Measurements from ENCODE around the gene PRPF19. TPM values are rescaled to one million over a fixed set of nuclear protein-coding genes. Genes with fewer than 3 reads are reported as not detected.

The PRPF19 gene
- total RNA-seq, 2 experiments from 2014 or later, result 199 to 204 TPM

GRCh38 chr11:60842668-60843600, 63.5 kb downstream of the PRPF19 start:
- ChIA-PET POLR2A (interaction anchor here (0.6 to 1.4 kb wide), 3 partner anchors 9 to 321 kb away, joined by 3 to 7 read pairs (median 3); no protein-coding TSS in a partner anchor), CTCF (interaction anchor here (0.8 to 1.4 kb wide), 4 partner anchors 12 to 61 kb away, joined by 3 to 9 read pairs (median 4); no protein-coding TSS in a partner anchor)

- ChIA-PET POLR2A (interaction anchor here (0.6 to 1.4 kb wide), 3 partner anchors 9 to 322 kb away, joined by 3 to 7 read pairs (median 3); no protein-coding TSS in a partner anchor), CTCF (interaction anchor here (0.8 to 1.4 kb wide), 2 partner anchors 11 to 62 kb away, joined by 3 to 9 read pairs; no protein-coding TSS in a partner anchor)
These were observed 64.4 kb downstream of the PRPF19 start, which contains the start of gene CCDC86 for GRCh38 chr11:60841797-60842667. CCDC86 (plus strand) TSS chr11:60842113; CDS start chr11:60842125, 12 bp downstream.

Other genes with a start within 250 kb of the PRPF19 start
- gene MS4A8, start 207.0 kb downstream of the PRPF19 start, total RNA-seq, result not detected
- gene MS4A18, start 181.9 kb downstream of the PRPF19 start, total RNA-seq, result not detected
- not detected for gene MS4A15, start 149.7 kb downstream of the PRPF19 start, total RNA-seq
- gene MS4A10, start 121.3 kb downstream of the PRPF19 start, total RNA-seq, result not detected
- 100 to 1,000 TPM; 107 to 110 TPM for gene CCDC86, start 64.5 kb downstream of the PRPF19 start, total RNA-seq
- gene PTGDR2, start 50.6 kb downstream of the PRPF19 start, total RNA-seq, result under 1 TPM; 0.15 to 0.19 TPM
- gene ZP1, start 39.0 kb downstream of the PRPF19 start, total RNA-seq, result not detected
- 100 to 1,000 TPM; 145 to 154 TPM for gene TMEM109, start 7.6 kb upstream of the PRPF19 start, total RNA-seq
- 1 to 10 TPM in 1 of 2 experiments, under 1 TPM in 1; 0.99 to 1.1 TPM for gene TMEM132A, start 17.9 kb upstream of the PRPF19 start, total RNA-seq
- 1 to 10 TPM in 1 of 2 experiments, under 1 TPM in 1; 0.95 to 2.3 TPM for gene SLC15A3, start 45.6 kb upstream of the PRPF19 start, total RNA-seq
- gene CD6, start 65.1 kb upstream of the PRPF19 start, total RNA-seq, result 100 to 1,000 TPM; 209 to 212 TPM
- 100 to 1,000 TPM; 136 to 150 TPM for gene CD5, start 195.9 kb upstream of the PRPF19 start, total RNA-seq

Data from activated CD8-positive, alpha-beta memory T cell treated with anti-CD3 and anti-CD28 coated beads for 36 hours (primary cell).